ENCODE measurements around the gene IL17A. TPM values are rescaled to one million over a fixed set of nuclear protein-coding genes. Genes with fewer than 3 reads are reported as not detected.

IL17A gene
- total and polyA plus RNA-seq, 8 donors: not detected

Small RNAs within 50 kb of the gene (microRNA-seq; reads per million reads assigned to microRNA genes)
- 0 to 0.14 reads per million in 2 donors for gene MIR133B
- 0 to 0.84 reads per million in 2 donors for gene MIR206

Other genes with a start within 250 kb of the IL17A start
- gene PKHD1, start 98.8 kb upstream of the IL17A start, total RNA-seq: under 1 TPM; 0.29 to 0.61 TPM
- gene PKHD1, start 98.8 kb upstream of the IL17A start, polyA plus RNA-seq (ENCODE audit: insufficient read length in 6 of 6): 1 to 10 TPM; 5.0 to 7.9 (median 6.9) TPM
- gene IL17F, start 58.1 kb downstream of the IL17A start, total RNA-seq: not detected
- not detected for gene IL17F, start 58.1 kb downstream of the IL17A start, polyA plus RNA-seq (ENCODE audit: insufficient read length in 6 of 6)
- gene MCM3, start 98.4 kb downstream of the IL17A start, total RNA-seq: 10 to 100 TPM; 38.9 to 67.6 TPM
- gene MCM3, start 98.4 kb downstream of the IL17A start, polyA plus RNA-seq (ENCODE audit: insufficient read length in 6 of 6): 100 to 1,000 TPM in 2 of 6 donors, 10 to 100 TPM in 4; 94.0 to 122 (median 97.7) TPM
- gene PAQR8, start 175.8 kb downstream of the IL17A start, total RNA-seq: 10 to 100 TPM in 1 of 2 donors, 1 to 10 TPM in 1; 9.3 to 15.6 TPM
- 10 to 100 TPM; 15.5 to 22.9 (median 17.4) TPM for gene PAQR8, start 175.8 kb downstream of the IL17A start, polyA plus RNA-seq (ENCODE audit: insufficient read length in 6 of 6)
- 10 to 100 TPM; 14.6 to 24.7 TPM for gene EFHC1, start 234.0 kb downstream of the IL17A start, total RNA-seq
- 10 to 100 TPM; 49.4 to 73.0 (median 54.7) TPM for gene EFHC1, start 234.0 kb downstream of the IL17A start, polyA plus RNA-seq (ENCODE audit: insufficient read length in 6 of 6)

All from left lung (tissue), 8 donors.